Testis (tissue), 3 donors: ENCODE data around the gene AIFM3. TPM values are rescaled to one million over a fixed set of nuclear protein-coding genes. Genes with fewer than 3 reads are reported as not detected.
"Not testable (repeated sequence)": the region's sequence is repeated elsewhere in the genome, so short reads cannot be mapped to it uniquely, and the experiment has no call there.

Source experiments
- DNase-seq: peaks from one replicate; pipeline ENCODE4 v3.0.0-alpha.2; 2019
- H3K27ac ChIP-seq, 2 donors: fragments of 200-600 bp; sonication (generic); one replicate each; pipeline ENCODE4 v1.5.1; 2019
- H3K27me3 ChIP-seq: fragments of 200-600 bp; sonication (generic); one replicate; pipeline ENCODE4 v1.5.1; 2019
- H3K36me3 ChIP-seq: fragments of 200-600 bp; sonication (generic); one replicate; pipeline ENCODE4 v1.5.1; 2017; ENCODE audit warnings: low read depth; ENCODE audit errors: missing control alignments
- H3K4me1 ChIP-seq: fragments of 200-600 bp; sonication (generic); one replicate; pipeline ENCODE4 v1.5.1; 2019
- H3K4me3 ChIP-seq, 2 donors: fragments of 200-600 bp; sonication (generic); one replicate each; pipeline ENCODE4 v1.5.1; 2017 to 2019
- H3K9me3 ChIP-seq: fragments of 200-600 bp; sonication (generic); one replicate; pipeline ENCODE4 v1.5.1; 2017
- POLR2A ChIP-seq: fragments of 450-650 bp; IDR thresholded peaks from one replicate; pipeline ENCODE4 v1.6.1; 2017; ENCODE audit warnings: antibody characterized with exemption, mild to moderate bottlenecking, moderate library complexity
- WGBS, 2 donors: methylation state at CpG; one replicate each; pipeline ENCODE4 v1.1.5; 2018; 5-methylcytosine and 5-hydroxymethylcytosine counted together
- intact Hi-C: fragments of 100-400 bp; cut with DNase I; formaldehyde crosslinking; loops from one replicate; pipeline ENCODE4 v1.15.1; 2023; ENCODE audit warnings: low total_unique reads
- polyA plus RNA-seq: library from polyadenylated mRNA; stranded (reverse); fragments of 350-450 nt; fragmentation: Illumina TruSeq; extraction: RNeasy Lipid Tissue Mini Kit (QIAGEN cat#74804); gene quantifications from one replicate; pipeline ENCODE4 v1.2.3, GENCODE V29; 2014; ENCODE audit warnings: low read depth, low replicate concordance; ENCODE audit not compliant: insufficient read depth
- total RNA-seq, 2 donors: library from RNA; depleted of rRNA; stranded (reverse); fragments of >200 nt; gene quantifications; one replicate each; pipeline ENCODE4 v1.2.3, GENCODE V29; 2016
- TF ChIP-seq, protein P1 (sequence below), 3 experiments: fragments of 450-650 bp in 2 of 3; fragments of 200-600 bp in 1 of 3; sonication (generic) in 1 of 3; IDR thresholded peaks; one replicate each; pipeline ENCODE4 v1.5.1; 2016 to 2019; ENCODE audit warnings: antibody characterized with exemption in 3 of 3, mild to moderate bottlenecking in 2 of 3, moderate library complexity in 1 of 3

Gene AIFM3
- total and polyA plus RNA-seq, 3 donors from 2014 or later, result 0.88 to 2.9 (median 1.6) TPM

DNA sequence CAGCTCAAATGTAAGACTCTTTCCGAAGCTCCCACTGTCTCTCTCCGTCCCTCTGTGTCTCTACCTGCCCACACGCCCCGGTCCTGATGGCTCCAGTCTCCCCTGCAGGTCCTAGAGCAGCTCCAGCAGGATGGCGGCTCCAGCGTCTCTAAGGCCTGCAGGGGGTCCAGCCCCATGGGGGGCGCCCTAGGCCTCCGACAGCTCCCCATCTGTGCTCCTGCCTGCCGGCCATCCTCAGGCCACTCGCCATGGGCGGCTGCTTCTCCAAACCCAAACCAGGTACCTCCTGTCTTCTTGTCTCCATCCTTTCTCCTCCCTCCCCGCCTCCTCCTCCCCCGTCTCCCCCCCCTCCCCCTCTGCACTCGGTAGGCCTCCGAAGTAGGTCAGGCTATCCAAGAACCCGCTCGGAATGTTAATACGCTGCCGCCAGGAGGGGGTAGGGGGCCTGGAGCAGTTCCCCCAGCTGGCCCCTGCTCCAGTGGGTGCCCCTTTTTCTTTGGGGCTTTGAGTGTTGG is 699 bp downstream of the AIFM3 start:
- Histone ChIP-seq H3K9me3 (no peaks in the 10 kb centered on the region), H3K27ac (no peak overlapping the region), H3K4me3 (no peak overlapping the region), H3K27me3 (no peaks in the 10 kb centered on the region), H3K4me1 (peaks cover 10% of the 10 kb centered on the region), H3K36me3 (no peaks in the 10 kb centered on the region)
- 62 to 63% methylated on average over 17 to 19 of the region's 19 CpGs for WGBS, 2 donors
- intact Hi-C loops, result no loop called here
- TF ChIP-seq, protein P1, sequence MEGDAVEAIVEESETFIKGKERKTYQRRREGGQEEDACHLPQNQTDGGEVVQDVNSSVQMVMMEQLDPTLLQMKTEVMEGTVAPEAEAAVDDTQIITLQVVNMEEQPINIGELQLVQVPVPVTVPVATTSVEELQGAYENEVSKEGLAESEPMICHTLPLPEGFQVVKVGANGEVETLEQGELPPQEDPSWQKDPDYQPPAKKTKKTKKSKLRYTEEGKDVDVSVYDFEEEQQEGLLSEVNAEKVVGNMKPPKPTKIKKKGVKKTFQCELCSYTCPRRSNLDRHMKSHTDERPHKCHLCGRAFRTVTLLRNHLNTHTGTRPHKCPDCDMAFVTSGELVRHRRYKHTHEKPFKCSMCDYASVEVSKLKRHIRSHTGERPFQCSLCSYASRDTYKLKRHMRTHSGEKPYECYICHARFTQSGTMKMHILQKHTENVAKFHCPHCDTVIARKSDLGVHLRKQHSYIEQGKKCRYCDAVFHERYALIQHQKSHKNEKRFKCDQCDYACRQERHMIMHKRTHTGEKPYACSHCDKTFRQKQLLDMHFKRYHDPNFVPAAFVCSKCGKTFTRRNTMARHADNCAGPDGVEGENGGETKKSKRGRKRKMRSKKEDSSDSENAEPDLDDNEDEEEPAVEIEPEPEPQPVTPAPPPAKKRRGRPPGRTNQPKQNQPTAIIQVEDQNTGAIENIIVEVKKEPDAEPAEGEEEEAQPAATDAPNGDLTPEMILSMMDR (IDR thresholded peaks at IDR 0.05), result no peak
- TF ChIP-seq POLR2A, result no peak
- DNase-seq, result no peak

DNA sequence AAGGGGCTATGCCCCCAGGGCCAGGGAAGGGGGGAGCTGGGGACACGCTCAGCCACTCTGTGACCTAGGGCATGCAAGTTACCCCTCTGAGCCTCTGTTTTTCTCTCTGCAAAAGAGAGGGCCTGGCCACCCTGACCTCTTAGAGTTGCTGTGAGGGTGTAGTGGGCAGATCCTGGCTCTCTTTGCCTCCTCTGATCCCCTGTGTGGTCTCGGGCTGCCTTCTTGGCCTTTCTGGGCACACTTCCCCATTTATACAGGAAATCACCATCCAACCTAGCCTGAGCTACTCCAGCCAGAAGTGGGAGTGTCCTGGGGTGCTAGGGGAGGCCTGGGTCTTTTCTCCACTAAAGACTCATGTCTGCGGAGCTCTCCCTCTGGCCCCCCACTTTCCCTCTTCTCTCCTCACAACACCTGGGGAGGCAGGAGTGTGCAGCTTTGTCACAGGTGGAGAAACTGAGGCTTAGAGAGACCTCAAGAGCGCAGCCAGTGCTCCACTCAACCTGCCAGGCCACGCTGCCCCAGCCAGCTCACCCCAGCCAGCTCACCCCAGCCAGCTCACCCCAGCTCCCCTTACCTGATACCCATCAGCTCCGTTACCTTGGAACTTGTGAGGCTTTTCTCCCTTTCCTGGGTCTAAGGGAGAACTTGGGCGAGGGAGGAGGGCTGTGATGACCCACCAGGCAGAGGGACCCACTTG is 1.4 kb downstream of the AIFM3 start:
- H3K9me3 ChIP-seq, result no peaks in the 10 kb centered on the region
- no peaks in the 10 kb centered on the region for H3K36me3 ChIP-seq
- intact Hi-C loops, result no loop called here
- DNase-seq, result no peak
- peaks cover 10% of the 10 kb centered on the region for H3K4me1 ChIP-seq
- TF ChIP-seq POLR2A, result no peak
- TF ChIP-seq, protein P1 (IDR thresholded peaks at IDR 0.05), result no peak
- no peaks in the 10 kb centered on the region for H3K27me3 ChIP-seq
- no peak overlapping the region for H3K27ac ChIP-seq
- 76 to 85% methylated on average over 7 of the region's 7 CpGs for WGBS, 2 donors
- no peak overlapping the region for H3K4me3 ChIP-seq

DNA sequence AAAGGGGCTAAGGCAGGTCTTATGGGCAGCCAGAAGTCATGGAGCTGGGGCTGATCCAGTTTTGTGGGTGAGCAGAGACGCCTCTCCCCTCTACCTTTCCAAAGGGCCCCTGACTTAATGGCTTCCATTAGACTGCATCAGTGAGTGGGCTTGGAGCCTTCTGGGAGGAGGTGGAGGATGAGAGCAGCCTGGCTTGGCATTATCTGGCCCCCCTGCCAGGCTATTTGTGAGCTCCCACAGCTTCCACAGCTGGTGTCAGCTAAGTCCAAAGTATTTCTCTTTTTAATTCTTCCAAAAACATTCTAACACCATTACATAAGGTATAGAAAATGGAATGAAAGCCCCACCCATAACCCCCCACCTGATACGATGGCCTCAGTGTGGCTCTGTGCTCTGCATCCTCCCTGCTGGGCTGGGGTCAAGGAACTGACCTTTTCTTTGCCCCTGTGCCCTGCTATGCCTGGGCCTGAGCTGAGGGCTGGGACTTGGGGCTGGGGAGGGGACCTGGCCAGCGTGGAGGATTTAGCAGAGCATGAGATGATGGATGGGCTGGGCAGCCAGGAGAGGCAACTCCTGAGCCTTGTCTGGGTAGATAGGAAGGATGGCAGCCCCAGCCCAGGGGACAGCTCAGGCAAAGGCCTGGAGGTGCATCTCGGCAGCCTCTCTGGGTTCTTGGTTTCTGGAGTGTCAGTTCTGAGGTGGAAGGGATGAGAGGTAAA is 4.0 kb downstream of the AIFM3 start:
- TF ChIP-seq POLR2A, result no peak
- TF ChIP-seq, protein P1 (IDR thresholded peaks at IDR 0.05), result no peak
- Histone ChIP-seq H3K4me3 (no peak overlapping the region), H3K36me3 (no peaks in the 10 kb centered on the region), H3K4me1 (no peaks in the 10 kb centered on the region), H3K27ac (no peak overlapping the region), H3K27me3 (no peaks in the 10 kb centered on the region), H3K9me3 (no peaks in the 10 kb centered on the region)
- intact Hi-C loops, result no loop called here
- no peak for DNase-seq
- WGBS, 2 donors, result 81 to 83% methylated on average over 3 to 4 of the region's 4 CpGs

DNA sequence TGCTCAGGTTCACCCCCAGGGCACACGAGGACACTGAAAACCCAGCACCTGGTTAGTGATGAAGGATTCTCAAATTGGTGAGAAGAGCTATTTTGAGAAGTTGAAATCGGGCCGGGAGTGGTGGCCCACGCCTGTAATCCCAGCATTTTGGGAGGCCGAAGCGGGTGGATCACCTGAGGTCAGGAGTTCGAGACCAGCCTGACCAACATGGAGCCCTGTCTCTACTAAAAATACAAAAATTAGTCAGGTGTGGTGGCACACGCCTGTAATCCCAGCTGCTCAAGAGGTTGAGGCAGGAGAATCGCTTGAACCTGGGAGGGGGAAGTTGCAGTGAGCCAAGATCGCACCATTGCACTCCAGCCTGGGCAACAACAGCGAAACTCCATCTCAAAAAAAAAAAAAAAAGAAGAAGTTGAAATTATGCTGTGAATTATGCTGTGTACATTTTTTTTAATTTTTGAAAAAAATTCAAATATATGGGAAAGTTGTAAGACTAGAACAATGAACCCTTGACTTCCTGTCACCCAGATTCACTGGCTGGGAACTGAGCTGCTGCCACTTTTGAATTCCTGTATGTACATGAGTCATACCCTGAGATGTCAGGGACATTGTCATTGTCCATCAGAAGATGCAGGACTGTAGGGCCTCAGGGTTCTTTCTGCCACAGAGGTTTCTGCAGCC is 5.1 kb downstream of the AIFM3 start:
- H3K36me3 ChIP-seq, H3K9me3 ChIP-seq, H3K4me3 ChIP-seq, DNase-seq, H3K4me1 ChIP-seq, H3K27ac ChIP-seq, H3K27me3 ChIP-seq, intact Hi-C loops: not testable (repeated sequence)
- 87 to 94% methylated on average over 11 of the region's 11 CpGs for WGBS, 2 donors

DNA sequence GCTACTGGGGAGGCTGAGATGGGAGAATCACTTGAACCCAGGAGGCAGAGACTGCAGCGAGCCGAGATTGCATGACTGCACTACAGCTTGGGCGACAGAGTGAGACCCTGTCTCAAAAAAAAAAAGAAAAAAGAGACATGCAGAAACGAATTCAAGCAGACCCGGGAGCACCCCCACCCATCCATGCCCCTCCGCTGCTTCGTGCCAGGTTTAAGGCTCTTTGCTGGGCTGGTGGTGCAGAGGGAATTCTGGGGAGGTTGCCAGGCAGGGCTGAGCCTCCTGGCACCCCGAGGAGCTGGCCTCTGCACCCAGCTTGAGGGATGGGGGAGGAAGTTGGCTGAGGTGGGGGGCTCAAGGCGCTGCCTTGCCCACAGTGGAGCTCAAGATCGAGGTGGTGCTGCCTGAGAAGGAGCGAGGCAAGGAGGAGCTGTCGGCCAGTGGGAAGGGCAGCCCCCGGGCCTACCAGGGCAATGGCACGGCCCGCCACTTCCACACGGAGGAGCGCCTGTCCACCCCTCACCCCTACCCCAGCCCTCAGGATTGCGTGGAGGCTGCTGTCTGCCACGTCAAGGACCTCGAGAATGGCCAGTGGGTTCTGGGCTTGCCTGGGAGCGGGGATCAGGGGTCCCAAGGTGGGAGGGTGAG is 6.0 kb downstream of the AIFM3 start:
- Histone ChIP-seq H3K4me3 (no peak overlapping the region), H3K27me3 (no peaks in the 10 kb centered on the region), H3K4me1 (no peaks in the 10 kb centered on the region), H3K27ac (no peak overlapping the region), H3K9me3 (no peaks in the 10 kb centered on the region), H3K36me3 (no peaks in the 10 kb centered on the region)
- 72 to 87% methylated on average over 16 to 17 of the region's 21 CpGs for WGBS, 2 donors
- no peak for TF ChIP-seq POLR2A
- TF ChIP-seq, protein P1 (IDR thresholded peaks at IDR 0.05), result no peak
- no peak for DNase-seq
- intact Hi-C loops, result no loop called here
